GM12801 (cell line): ENCODE results near the gene ADAMTS4.

Experiments used
- TF ChIP-seq, protein P1 (sequence below): IDR thresholded peaks from one replicate; pipeline ENCODE4 v1.5.1; 2011; ENCODE audit warnings: control low read depth; ENCODE audit not compliant: insufficient read length; ENCODE audit errors: extremely low read depth

Gene ADAMTS4

DNA sequence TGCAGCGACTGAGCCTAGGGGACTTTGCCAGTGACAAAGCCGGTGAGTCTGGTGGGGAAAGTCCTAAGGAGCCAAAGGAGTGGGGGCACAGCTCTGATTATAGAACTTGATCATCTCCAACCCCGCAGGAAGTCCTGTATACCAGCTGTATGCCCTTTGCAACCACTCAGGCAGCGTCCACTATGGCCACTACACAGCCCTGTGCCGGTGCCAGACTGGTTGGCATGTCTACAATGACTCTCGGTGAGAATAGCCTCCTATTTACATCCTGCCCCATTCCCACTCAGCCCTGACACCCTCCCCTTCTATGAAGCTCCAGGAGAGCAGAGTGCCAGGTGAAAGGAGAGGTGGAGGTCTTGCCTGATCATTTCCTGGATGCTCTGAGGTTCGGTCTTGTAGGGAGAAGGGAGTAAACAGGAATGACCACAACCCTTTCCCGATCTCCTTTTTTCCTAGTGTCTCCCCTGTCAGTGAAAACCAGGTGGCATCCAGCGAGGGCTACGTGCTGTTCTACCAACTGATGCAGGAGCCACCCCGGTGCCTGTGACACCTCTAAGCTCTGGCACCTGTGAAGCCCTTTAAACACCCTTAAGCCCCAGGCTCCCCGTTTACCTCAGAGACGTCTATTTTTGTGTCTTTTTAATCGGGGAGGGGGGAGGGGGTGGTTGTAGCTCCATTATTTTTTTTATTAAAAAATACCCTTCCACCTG, 33.8 kb downstream of the ADAMTS4 start:
- TF ChIP-seq, protein P1, sequence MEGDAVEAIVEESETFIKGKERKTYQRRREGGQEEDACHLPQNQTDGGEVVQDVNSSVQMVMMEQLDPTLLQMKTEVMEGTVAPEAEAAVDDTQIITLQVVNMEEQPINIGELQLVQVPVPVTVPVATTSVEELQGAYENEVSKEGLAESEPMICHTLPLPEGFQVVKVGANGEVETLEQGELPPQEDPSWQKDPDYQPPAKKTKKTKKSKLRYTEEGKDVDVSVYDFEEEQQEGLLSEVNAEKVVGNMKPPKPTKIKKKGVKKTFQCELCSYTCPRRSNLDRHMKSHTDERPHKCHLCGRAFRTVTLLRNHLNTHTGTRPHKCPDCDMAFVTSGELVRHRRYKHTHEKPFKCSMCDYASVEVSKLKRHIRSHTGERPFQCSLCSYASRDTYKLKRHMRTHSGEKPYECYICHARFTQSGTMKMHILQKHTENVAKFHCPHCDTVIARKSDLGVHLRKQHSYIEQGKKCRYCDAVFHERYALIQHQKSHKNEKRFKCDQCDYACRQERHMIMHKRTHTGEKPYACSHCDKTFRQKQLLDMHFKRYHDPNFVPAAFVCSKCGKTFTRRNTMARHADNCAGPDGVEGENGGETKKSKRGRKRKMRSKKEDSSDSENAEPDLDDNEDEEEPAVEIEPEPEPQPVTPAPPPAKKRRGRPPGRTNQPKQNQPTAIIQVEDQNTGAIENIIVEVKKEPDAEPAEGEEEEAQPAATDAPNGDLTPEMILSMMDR: no peak

DNA sequence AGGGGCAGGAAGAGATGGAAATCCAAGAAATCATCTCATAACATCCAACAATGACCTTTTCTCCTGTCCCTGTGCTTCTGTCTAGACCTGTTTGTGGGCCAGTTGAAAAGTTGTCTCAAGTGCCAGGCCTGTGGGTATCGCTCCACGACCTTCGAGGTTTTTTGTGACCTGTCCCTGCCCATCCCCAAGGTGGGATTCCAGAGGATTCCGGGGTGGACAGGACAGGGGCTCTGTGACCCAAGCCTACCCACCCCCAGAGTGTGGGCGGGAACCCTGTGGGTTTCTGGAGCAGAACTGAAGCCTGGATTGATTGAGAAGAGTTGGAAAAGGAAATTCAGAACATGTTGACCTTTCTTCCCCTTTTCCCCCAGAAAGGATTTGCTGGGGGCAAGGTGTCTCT, 35.1 kb downstream of the ADAMTS4 start:
- TF ChIP-seq, protein P1: no peak

DNA sequence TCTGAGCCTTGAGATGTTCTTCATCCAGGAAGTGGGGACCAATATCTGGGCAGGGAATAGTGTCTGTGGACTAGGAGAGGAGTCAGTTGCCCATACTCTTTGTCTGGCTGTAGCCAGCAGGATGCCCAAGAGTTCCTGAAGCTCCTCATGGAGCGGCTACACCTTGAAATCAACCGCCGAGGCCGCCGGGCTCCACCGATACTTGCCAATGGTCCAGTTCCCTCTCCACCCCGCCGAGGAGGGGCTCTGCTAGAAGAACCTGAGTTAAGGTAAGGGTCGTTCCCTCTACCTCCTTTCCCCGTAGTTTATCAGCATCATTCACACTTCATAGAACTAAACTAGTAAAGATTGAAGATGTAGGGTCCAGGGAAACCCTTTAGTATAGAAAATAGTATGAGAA, 36.0 kb downstream of the ADAMTS4 start:
- TF ChIP-seq, protein P1: no peak

DNA sequence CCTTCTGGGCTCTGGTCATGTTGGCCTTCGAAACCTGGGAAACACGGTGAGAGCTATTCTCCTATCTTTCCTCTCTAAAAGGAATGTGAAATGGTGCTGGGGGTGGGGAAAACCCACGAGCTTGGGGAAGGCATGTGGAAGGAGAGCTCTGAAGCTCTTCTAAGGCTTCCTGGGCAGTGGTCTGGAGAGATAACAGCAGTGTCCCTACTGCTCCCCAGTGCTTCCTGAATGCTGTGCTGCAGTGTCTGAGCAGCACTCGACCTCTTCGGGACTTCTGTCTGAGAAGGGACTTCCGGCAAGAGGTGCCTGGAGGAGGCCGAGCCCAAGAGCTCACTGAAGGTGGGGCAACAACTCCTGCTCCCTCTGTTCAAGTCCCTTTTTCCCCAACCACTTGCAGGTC, 36.8 kb downstream of the ADAMTS4 start:
- TF ChIP-seq, protein P1: no peak

DNA sequence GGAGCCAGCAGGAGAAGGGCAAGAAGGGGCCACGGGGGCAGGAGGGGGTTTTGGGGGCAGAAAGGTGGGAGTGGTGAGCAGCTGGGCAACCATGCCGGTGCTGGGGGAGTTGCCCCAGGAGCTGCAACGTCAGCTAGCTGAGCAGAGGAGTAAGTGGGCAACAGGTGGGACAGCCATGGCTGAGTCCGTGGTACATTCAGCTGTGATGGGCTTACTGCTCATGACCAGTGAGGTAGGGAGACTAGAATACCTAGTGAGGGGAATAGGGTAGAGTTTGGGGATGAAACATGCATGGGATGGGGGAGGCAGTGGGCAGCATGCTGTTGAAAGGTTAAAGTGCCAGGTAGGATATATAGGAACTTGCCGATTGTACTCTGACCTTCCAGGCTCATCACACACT, 37.2 kb downstream of the ADAMTS4 start:
- TF ChIP-seq, protein P1: no peak

DNA sequence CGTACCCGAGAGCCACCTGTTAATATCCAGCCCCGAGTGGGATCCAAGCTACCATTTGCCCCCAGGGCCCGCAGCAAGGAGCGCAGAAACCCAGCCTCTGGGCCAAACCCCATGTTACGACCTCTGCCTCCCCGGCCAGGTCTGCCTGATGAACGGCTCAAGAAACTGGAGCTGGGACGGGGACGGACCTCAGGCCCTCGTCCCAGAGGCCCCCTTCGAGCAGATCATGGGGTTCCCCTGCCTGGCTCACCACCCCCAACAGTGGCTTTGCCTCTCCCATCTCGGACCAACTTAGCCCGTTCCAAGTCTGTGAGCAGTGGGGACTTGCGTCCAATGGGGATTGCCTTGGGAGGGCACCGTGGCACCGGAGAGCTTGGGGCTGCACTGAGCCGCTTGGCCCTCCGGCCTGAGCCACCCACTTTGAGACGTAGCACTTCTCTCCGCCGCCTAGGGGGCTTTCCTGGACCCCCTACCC, 38.1 kb downstream of the ADAMTS4 start:
- TF ChIP-seq, protein P1: no peak

DNA sequence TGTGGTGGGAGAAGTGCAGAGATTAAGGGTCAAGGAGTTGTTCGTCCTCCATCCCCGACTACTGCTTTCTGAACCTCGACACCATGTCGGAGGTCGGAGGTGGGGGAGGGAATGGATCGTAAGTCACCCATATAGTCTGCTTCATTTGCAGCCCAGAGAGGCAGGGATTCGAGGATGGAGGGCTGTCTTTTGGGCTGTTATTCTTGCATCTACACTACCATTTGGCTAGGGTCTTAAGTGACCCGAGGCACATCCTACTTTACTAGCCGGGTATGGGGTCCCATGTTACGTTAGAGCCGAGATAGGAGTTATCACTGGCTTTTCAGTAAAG, 39.0 kb downstream of the ADAMTS4 start:
- TF ChIP-seq, protein P1: no peak
